GM10248 (cell line): ENCODE data around the gene YJEFN3.

ENCODE experiments used
- CTCF ChIA-PET: fragments of 300-600 bp; sonication (Branson Sonifier 250); formaldehyde crosslinking; extraction: SDS; loops from one replicate; lab custom pipeline; 2021; ENCODE audit warnings: antibody characterized with exemption; lab: Yijun Ruan, JAX
- POLR2A ChIA-PET: fragments of 350-650 bp; sonication (Branson Sonifier 250); formaldehyde crosslinking; extraction: SDS; loops from one replicate; lab custom pipeline; 2020; ENCODE audit warnings: antibody characterized with exemption; lab: Yijun Ruan, JAX
- DNase-seq: peaks from one replicate; pipeline ENCODE4 v3.0.0; 2012; ENCODE audit errors: extremely low spot score
- TF ChIP-seq, protein P1 (sequence below): IDR thresholded peaks from 2 replicates; pipeline ENCODE4 v1.5.1; 2012; ENCODE audit warnings: mild to moderate bottlenecking, low read depth; ENCODE audit errors: extremely low read depth, missing control alignments, control extremely low read depth

Gene YJEFN3

DNA sequence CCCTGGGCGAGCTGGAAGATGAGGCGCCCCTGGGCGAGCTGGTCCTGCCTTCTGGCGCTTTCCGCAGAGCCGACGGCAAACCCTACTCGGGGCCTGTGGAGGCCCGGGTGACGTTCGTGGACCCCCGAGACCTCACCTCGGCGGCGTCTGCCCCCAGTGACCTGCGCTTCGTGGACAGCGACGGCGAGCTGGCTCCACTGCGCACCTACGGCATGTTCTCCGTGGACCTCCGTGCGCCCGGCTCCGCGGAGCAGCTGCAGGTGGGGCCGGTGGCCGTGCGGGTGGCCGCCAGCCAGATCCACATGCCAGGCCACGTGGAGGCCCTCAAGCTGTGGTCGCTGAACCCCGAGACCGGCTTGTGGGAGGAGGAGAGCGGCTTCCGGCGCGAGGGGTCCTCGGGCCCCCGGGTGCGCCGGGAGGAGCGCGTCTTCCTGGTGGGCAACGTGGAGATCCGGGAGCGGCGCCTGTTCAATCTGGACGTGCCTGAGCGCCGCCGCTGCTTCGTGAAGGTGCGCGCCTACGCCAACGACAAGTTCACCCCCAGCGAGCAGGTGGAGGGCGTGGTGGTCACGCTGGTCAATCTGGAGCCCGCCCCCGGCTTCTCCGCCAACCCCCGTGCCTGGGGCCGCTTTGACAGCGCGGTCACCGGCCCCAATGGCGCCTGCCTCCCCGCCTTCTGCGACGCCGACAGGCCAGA, 15.7 kb downstream of the YJEFN3 start:
- no peak for DNase-seq
- ChIA-PET POLR2A (no interaction called here), CTCF (interaction anchor here (1.8 to 16.5 kb wide), 3 partner anchors 8 to 10 kb away, joined by 8 to 251 read pairs (median 11); partner anchors contain the start of genes CILP2 and YJEFN3)
- TF ChIP-seq, protein P1, sequence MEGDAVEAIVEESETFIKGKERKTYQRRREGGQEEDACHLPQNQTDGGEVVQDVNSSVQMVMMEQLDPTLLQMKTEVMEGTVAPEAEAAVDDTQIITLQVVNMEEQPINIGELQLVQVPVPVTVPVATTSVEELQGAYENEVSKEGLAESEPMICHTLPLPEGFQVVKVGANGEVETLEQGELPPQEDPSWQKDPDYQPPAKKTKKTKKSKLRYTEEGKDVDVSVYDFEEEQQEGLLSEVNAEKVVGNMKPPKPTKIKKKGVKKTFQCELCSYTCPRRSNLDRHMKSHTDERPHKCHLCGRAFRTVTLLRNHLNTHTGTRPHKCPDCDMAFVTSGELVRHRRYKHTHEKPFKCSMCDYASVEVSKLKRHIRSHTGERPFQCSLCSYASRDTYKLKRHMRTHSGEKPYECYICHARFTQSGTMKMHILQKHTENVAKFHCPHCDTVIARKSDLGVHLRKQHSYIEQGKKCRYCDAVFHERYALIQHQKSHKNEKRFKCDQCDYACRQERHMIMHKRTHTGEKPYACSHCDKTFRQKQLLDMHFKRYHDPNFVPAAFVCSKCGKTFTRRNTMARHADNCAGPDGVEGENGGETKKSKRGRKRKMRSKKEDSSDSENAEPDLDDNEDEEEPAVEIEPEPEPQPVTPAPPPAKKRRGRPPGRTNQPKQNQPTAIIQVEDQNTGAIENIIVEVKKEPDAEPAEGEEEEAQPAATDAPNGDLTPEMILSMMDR = no peak

DNA sequence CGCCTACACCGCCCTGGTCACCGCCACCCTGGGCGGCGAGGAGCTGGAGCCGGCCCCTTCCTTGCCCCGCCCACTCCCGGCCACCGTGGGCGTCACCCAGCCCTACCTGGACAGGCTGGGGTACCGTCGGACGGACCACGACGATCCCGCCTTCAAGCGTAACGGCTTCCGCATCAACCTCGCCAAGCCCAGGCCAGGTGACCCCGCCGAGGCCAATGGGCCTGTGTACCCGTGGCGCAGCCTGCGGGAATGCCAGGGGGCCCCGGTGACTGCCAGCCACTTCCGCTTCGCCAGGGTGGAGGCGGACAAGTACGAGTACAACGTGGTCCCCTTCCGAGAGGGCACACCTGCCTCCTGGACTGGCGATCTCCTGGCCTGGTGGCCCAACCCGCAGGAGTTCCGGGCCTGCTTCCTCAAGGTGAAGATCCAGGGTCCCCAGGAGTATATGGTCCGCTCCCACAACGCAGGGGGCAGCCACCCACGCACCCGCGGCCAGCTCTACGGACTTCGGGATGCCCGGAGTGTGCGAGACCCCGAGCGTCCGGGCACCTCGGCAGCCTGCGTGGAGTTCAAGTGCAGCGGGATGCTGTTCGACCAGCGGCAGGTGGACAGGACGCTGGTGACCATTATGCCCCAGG, 16.4 kb downstream of the YJEFN3 start:
- no peak for DNase-seq
- TF ChIP-seq, protein P1 = no peak
- CTCF ChIA-PET = interaction anchor here (2.0 to 16.5 kb wide), 2 partner anchors 10 to 11 kb away, joined by 11 to 251 read pairs; partner anchors contain the start of genes CILP2 and YJEFN3
- POLR2A ChIA-PET = no interaction called here

DNA sequence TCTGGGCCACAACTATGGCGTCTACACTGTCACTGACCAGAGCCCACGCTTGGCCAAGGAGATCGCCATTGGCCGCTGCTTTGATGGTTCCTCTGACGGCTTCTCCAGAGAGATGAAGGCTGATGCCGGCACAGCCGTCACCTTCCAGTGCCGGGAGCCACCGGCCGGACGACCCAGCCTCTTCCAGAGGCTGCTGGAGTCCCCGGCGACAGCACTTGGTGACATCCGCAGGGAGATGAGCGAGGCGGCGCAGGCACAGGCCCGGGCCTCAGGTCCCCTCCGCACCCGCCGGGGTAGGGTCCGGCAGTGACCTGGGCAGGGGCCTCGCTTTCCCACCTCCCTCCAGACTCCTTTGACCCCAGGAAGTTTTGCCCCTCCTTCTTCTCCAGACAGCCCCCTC, 17.0 kb downstream of the YJEFN3 start:
- DNase-seq = no peak
- ChIA-PET CTCF (interaction anchor here (2.0 to 16.5 kb wide), 2 partner anchors 10 to 11 kb away, joined by 11 to 251 read pairs; partner anchors contain the start of genes CILP2 and YJEFN3), POLR2A (no interaction called here)
- TF ChIP-seq, protein P1 = no peak

DNA sequence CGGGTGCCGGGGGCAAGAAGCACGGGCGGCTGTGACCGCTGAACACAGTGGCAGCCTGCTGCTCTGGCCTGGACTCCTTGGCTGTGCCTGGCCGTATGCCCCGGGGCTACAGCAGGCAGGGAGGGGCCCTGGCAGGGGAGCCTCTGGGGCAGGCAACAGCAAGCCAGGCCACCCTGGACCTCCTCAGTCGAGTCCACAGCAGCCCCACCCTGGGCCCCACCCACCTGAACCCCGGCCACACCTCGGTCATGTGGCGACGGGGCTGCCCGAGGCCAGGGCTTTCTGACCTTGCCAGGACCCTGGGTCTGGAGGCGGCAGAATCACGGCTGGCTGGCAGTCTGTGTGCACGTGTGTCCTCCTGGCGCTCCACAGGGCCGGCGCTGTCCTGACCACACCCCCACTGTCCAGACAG, 18.0 kb downstream of the YJEFN3 start:
- DNase-seq = no peak
- CTCF ChIA-PET = interaction anchor here (2.0 to 16.5 kb wide), 2 partner anchors 9 to 13 kb away, joined by 11 to 251 read pairs; partner anchors contain the start of genes CILP2 and YJEFN3
- TF ChIP-seq, protein P1 = no peak
- POLR2A ChIA-PET = no interaction called here

DNA sequence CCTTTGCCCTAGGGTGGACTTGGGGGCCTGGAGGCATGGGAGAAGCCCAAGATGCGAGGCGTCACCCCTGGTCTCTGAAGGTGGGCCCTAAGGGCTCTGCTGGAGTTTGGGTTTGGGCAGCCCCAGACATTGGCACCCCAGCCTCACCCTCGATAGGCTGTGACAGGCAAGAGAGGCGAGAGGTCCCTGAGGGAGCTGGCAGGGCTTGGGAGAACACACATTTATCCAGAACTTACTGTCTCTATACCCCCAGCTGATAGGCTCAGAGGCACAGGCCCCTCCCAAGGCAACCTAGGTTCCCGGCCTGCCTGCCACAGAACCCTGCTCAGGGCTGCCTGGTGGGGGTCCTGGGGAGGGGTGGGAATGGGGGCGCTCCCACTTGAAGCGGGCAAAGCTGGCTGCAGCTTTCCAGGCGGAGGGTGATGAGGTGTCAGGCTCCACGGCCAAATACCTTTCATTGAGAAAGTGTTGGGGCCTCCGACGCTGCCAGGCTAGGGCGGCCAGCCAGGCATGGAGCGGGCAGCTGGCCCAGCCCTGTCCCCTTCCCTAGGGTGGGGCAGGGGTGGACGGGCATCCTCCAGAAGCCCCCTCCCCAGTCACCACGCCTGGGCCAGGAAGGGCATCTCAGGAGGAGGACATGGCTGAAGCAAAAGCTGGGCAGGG, 19.1 kb downstream of the YJEFN3 start:
- TF ChIP-seq, protein P1 = no peak
- ChIA-PET POLR2A (interaction anchor here (0.5 kb wide), 1 partner anchor 116 kb away, joined by 3 read pairs; the partner anchor contains the start of gene ATP13A1), CTCF (interaction anchor here (16.5 kb wide), 1 partner anchor 14 kb away, joined by 251 read pairs; the partner anchor contains the start of genes CILP2 and YJEFN3)
- DNase-seq = no peak
